GM18870 (cell line): ENCODE measurements around the gene IRAK1.

Experiments
- ATAC-seq: cut with Tn5 transposase; IDR thresholded peaks from one replicate; pipeline ENCODE4 v1.9.1; 2021; ENCODE audit warnings: moderate library complexity; ENCODE audit not compliant: unreplicated experiment

Gene IRAK1

DNA sequence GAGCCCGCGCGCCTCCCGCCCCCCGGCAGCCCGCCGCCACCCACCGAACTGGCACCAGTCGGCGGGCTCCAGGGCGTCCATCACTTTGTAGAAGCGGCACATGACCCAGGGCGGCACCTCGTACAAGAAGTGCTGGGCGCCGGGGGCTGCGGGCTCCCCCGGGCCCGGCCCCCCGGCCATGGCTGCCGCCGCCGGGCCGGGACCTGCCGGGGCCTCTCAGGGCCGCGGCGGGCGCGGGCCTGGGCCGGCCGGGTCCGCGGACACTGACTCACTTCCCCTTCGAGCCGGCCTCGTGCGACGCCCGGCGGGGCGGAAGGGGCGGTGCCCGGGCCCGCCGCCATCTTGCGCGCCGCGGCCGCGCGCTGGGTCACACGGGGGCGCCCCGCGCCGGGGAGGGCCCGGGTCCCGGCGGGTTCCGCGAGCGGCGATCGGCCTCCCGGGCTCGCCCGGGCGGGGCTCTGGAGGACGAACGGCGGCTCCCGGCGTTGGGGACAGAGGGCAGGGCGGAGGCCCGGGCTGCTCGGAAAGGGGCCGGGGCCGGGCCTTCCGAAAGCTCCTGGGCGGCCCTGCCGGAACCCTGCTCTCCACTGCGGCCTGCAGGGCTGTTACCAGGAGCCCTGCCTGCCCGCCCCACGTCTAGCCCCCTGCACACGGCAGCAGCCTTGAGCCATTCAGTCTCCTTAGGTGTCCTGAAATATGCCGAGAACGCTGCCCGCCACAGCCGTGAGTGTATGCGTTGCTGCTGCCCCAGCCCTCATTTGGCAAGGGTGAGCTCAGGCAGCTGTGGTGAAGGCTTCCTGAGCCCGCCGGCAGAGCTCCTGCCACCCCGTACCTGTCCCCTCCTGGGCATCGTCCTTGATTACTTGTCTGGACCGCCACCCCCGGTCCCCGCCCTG is at the start of gene IRAK1:
Gene IRAK1, minus strand, starts transcription at position 270 of the 896 bp plus-strand sequence. Its CDS starts 90 bp downstream, at position 180.
- no peak for ATAC-seq

- ATAC-seq: no peak
These were observed 48.9 kb upstream of the IRAK1 start for GRCh38 chrX:154068560-154068959.

GRCh38 chrX:154064637-154065435 is 45.1 kb upstream of the IRAK1 start:
- ATAC-seq: no peak

DNA sequence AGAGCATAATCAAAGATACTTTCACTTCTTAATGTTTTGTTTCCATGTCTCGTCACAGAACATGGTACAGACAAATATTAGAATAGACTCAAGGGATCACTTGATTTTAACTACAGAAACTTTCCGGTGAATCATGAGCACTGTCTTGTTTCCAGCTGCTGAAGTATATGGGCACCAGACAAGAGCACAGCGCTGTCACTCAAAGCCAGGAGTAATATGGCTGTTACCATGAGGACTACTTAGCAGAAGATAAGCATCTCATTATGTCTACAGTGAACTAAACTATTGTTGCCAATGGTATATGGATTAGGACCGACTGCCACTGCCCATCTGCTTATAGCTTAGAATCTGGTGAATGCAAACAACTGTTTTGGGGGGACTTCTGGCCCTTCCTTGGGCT is 43.5 kb upstream of the IRAK1 start:
- ATAC-seq: no peak

GRCh38 chrX:154061801-154062200 is 42.1 kb upstream of the IRAK1 start:
- no peak for ATAC-seq

- no peak for ATAC-seq
These were observed 40.1 kb upstream of the IRAK1 start for GRCh38 chrX:154059729-154060245.

DNA sequence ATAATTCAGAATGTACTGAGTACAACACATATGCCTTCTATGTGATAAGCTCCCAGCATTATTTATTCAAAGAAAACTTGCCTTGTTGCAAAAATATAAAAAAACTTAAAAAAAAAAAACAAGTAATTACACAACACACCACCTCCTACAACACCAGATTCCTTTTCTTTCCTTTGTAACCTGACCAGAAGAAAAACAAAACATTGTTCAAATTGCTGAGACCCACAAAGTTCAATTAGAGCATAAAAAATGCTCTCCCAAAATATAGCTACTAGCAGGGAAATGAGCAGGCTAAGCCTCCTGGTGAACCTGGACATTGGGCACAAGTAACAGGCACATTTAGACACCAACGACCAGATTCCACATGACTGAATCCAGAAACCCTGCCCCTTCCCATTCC is 39.5 kb upstream of the IRAK1 start:
- ATAC-seq: no peak

DNA sequence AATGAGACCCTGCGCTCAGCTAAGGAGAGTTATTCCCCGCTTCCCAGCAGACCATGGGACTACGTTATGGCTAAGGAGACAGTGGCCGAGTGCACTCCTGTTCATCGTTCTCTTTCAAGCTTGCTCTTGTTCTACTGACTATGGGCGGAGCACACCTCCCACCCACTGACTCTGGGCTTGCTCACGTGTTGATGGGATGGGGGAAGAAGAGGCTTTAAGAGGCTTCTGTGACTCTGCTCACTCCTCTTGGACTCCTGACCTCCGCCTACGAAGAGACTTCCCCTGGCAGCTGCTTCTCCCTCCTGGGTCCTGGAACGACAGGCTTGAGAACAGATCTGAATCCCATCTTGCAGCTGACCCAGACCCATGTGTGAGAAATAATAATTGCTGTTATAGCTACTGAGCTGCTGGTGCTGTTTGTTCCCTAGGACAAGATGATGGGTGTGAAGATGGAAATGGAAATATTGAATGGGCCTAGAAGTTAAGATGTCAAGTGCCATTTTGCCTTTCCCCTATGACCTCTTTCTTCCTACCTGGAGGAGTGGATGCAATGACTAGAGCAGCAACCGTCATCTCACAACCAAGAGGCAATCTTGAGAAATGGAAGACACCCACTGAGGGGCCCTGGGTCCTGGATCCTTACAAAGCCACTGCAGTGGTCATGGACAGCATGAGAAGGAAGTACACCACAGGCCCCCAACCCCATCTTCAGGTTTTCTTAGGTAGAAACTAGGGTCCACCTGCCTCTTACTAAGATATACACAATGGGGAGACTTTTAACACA is 38.7 kb upstream of the IRAK1 start:
- no peak for ATAC-seq

DNA sequence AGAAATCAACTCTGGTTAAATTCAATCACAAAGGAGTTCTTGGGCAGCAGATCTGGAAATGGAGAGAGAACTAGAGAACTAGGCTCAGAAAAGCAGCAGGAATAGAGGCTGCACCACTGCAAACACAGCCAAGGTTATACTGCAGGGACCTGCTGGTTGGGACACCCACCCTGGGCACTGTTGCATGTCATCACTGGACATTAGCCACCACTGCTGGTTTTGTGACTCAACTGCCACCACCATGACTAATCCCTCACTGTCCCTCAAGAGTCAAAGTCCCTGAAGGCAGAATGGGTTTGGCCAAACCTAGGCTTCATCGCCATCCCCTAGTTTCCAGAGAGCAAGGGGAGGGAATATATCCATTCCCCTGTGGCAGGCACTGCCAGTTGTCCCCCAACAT is 38.1 kb upstream of the IRAK1 start:
- no peak for ATAC-seq

GRCh38 chrX:154056770-154057241 is 37.1 kb upstream of the IRAK1 start:
- no peak for ATAC-seq

- no peak for ATAC-seq
These were observed 31.6 kb upstream of the IRAK1 start for GRCh38 chrX:154051201-154051810.

DNA sequence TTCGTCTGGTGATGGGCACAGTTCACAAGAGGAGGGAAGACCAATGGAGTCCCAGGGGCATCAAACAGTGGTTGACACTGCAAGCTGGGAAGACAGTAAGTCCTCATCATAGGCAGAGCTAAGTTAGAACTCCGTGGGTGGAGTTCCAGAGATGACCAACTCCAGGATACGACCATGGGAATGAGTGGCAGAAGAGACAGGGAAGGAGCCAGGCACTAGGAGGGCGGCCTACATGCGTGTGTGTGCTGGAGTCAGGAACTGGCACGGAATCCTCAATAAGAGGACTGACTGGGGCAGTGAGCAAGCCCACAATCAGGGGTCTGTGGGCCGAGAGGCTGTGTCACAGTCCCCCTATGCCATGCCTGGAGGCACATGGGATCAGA is 30.4 kb upstream of the IRAK1 start:
- no peak for ATAC-seq

- ATAC-seq: no peak
These were observed 29.8 kb upstream of the IRAK1 start for GRCh38 chrX:154049209-154050112.

GRCh38 chrX:154048398-154048797 is 28.7 kb upstream of the IRAK1 start:
- ATAC-seq: no peak

DNA sequence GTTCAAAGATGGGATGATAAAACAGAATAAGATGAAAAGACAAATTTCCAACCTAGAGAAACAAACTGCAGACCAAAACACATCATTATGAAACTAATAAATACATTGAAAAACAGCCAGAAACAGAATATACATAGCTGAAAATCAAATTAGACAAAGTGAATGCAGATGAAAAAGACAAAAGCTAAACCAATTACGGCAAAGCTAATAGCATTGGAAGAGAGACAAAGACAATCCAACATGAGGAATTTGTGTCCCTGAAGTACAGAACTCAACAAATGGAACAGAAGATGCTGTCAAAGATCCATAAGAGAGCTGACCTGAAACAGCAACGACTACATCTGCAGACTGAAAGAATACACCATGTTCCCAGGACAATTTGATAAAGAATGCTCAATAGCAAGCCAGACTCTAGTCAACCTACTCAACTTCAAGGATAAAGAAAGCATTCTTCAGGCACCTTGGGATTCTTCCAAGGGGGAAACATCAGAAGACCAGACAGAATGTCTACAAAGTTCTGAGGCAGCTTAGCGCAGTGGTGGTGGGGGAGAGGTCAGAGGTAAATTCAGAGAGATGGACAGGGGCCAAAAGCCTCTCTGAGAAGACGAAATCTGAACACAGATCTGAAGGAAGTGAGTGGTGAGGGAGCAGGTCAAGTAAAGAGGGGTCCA is 27.4 kb upstream of the IRAK1 start:
- no peak for ATAC-seq

- ATAC-seq: no peak
These were observed 26.5 kb upstream of the IRAK1 start for GRCh38 chrX:154046031-154046781.

DNA sequence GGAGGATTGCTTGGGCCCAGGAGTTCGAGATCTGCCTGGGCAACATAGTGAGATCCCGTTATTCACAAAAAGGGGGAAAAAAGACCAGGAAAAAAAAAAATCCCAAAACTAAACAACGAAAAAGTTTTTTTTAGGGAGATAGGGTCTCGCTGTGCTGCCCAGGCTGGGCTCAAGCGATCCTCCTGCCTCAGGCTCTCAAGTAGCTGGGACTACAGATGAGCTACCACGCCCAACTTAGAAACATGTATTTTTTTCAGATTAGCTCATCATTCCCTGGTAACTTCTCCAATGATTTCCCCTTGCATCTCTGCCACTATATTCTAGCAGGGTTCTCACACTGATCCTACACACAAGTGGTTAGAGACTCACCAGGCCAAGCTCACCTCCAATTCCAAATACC is 24.4 kb upstream of the IRAK1 start:
- ATAC-seq: no peak
